Measurements from ENCODE around the gene PMAIP1. TPM values are rescaled to one million over a fixed set of nuclear protein-coding genes. Genes with fewer than 3 reads are reported as not detected.

The PMAIP1 gene
- total and polyA plus RNA-seq, 9 of the 15 experiments (the other 6 are each of a cell fraction or from before 2014, with no cell fraction given): 8.0 to 22.9 (median 14.9) TPM

- TF ChIP-seq ZNF407 (IDR thresholded peaks at IDR 0.05; ENCODE audit: low read depth) (no peak), NCOA1 (IDR thresholded peaks at IDR 0.05; ENCODE audit: low read depth) (no peak), YY1 (IDR thresholded peaks at IDR 0.05; ENCODE audit: borderline replicate concordance in 1 of 3, control insufficient read depth in 1 of 3, extremely low read depth in 1 of 3, insufficient read depth in 3 of 3, insufficient read length in 1 of 3, insufficient replicate concordance in 2 of 3, low read depth in 1 of 3, low read length in 2 of 3) (no peak), LARP7 (IDR thresholded peaks at IDR 0.05) (no peak)
Observed at GRCh38 chr18:59870623-59871130, 29.1 kb upstream of the PMAIP1 start (continued).
